Stimulated activated naive B cell treated with anti-CD40 and anti-IgM and Interleukin-4, amounts not matched to agents 10 μg/mL and 1 μg/mL and 100 μg/mL, for 72 hours (primary cell): ENCODE measurements around the gene CDK13.
"Not testable (repeated sequence)": the region's sequence is repeated elsewhere in the genome, so short reads cannot be mapped to it uniquely, and the experiment has no call there.

Experiments
- ATAC-seq, 2 donors: fragments of 150-1000 bp; cut with Tn5 transposase; replicated peaks; 2 replicates each; pipeline ENCODE4 v1.10.0; 2021; ENCODE audit warnings: moderate library complexity in 1 of 2
- DNase-seq: peaks from one replicate; pipeline ENCODE4 v3.0.0; 2021
- H3K27ac Mint-ChIP-seq: one replicate; pipeline ENCODE4 v1.8.0; 2022; ENCODE audit warnings: mild to moderate bottlenecking, mixed read lengths
- H3K27me3 Mint-ChIP-seq, 2 donors: one replicate each; pipeline ENCODE4 v1.8.0; 2022; ENCODE audit warnings: mixed read lengths in 2 of 2
- H3K36me3 Mint-ChIP-seq, 2 donors: one replicate each; pipeline ENCODE4 v1.8.0; 2022; ENCODE audit warnings: mixed read lengths in 2 of 2, mild to moderate bottlenecking in 1 of 2
- H3K4me1 Mint-ChIP-seq, 2 donors: one replicate each; pipeline ENCODE4 v1.8.0; 2022; ENCODE audit warnings: mixed read lengths in 2 of 2, mild to moderate bottlenecking in 1 of 2
- H3K4me3 Mint-ChIP-seq, 2 donors: one replicate each; pipeline ENCODE4 v1.8.0; 2022; ENCODE audit warnings: mild to moderate bottlenecking in 2 of 2, mixed read lengths in 2 of 2, moderate library complexity in 1 of 2
- H3K9me3 Mint-ChIP-seq, 2 donors: one replicate each; pipeline ENCODE4 v1.8.0; 2022; ENCODE audit warnings: mixed read lengths in 2 of 2, mild to moderate bottlenecking in 1 of 2

CDK13 gene

GRCh38 chr7:39949971-39950472 lies at the start of gene CDK13:
TSS of gene CDK13 (plus strand) at chr7:39950256. CDS start at chr7:39950642, 386 bp downstream.
- peak; percentile 91 for DNase-seq
- H3K4me3 Mint-ChIP-seq = peak within 1 kb of the TSS; percentile 98 to 100
- peak within 1 kb of the TSS; percentile 100 for H3K27ac Mint-ChIP-seq
- peaks cover 11 to 18% of the 10 kb centered on the region in 2 donors for H3K36me3 Mint-ChIP-seq
- ATAC-seq = peak; percentile 56 to 63
- H3K4me1 Mint-ChIP-seq = peaks cover 16 to 31% of the 10 kb centered on the region in 2 donors
- H3K9me3 Mint-ChIP-seq = no peaks in the 10 kb centered on the region
- no peaks in the 10 kb centered on the region for H3K27me3 Mint-ChIP-seq

GRCh38 chr7:39904077-39904486 lies 46.0 kb upstream of the CDK13 start:
- Mint-ChIP-seq H3K27me3 (no peaks in the 10 kb centered on the region), H3K4me1 (no peaks in the 10 kb centered on the region), H3K27ac (no peak overlapping the region), H3K36me3 (peaks cover 2 to 8% of the 10 kb centered on the region in 2 donors), H3K4me3 (no peak overlapping the region), H3K9me3 (peaks cover 5 to 9% of the 10 kb centered on the region in 2 donors)
- DNase-seq = no peak
- no peak for ATAC-seq

DNA sequence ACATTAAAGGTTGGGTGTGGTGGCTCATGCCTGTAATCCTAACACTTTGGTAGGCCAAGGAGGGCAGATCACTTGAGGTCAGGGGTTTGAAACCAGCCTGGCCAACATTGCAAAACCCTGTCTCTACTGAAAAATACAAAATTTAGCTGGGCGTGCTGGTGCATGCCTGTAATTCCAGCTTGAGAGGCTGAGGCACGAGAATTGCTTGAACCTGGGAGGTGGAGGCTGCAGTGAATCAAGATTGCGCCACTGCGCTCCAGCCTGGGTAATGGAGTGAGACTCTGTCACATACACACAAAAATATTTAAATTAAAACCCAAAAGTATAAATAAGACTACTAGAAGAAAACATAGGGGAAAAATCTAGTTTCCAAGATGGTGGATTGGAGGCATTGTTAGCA lies 41.9 kb upstream of the CDK13 start:
- ATAC-seq = no peak
- H3K4me3 Mint-ChIP-seq = no peak overlapping the region
- H3K36me3 Mint-ChIP-seq = peaks cover 2 to 19% of the 10 kb centered on the region in 2 donors
- no peak overlapping the region for H3K27ac Mint-ChIP-seq
- H3K4me1 Mint-ChIP-seq = peaks cover 0 to 2% of the 10 kb centered on the region in 2 donors
- no peaks in the 10 kb centered on the region for H3K27me3 Mint-ChIP-seq
- DNase-seq = no peak
- peaks cover 6 to 18% of the 10 kb centered on the region in 2 donors for H3K9me3 Mint-ChIP-seq

GRCh38 chr7:39908973-39909372 lies 41.1 kb upstream of the CDK13 start:
- no peak overlapping the region for H3K27ac Mint-ChIP-seq
- no peak overlapping the region for H3K4me3 Mint-ChIP-seq
- peaks cover 0 to 2% of the 10 kb centered on the region in 2 donors for H3K4me1 Mint-ChIP-seq
- H3K27me3 Mint-ChIP-seq = no peaks in the 10 kb centered on the region
- peaks cover 6 to 18% of the 10 kb centered on the region in 2 donors for H3K9me3 Mint-ChIP-seq
- H3K36me3 Mint-ChIP-seq = peaks cover 2 to 19% of the 10 kb centered on the region in 2 donors
- no peak for ATAC-seq
- no peak for DNase-seq

DNA sequence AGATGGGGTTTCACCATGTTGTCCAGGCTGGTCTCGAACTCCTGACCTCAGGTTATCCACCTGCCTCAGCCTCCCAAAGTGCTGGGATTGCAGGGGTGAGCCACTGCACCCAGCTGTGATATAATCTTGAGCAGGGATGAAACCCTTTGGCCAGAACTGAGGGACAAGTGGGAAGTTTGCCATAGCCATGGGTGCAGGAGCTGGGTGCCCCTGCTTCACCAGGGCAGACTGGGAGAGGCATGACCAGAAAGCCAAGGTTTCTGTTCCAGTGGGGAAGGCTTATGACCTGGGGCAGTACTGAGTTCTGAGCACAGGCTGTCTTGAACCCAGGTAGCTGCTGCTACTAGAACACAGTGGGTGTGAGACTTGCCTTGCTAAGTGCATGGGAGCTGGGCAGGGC lies 40.5 kb upstream of the CDK13 start:
- DNase-seq (no peak), ATAC-seq (no peak)

GRCh38 chr7:39910108-39910869 lies 39.8 kb upstream of the CDK13 start:
- Mint-ChIP-seq H3K4me1 (peaks cover 5 to 6% of the 10 kb centered on the region in 2 donors), H3K36me3 (peaks cover 2 to 19% of the 10 kb centered on the region in 2 donors), H3K9me3 (peaks cover 8 to 18% of the 10 kb centered on the region in 2 donors), H3K4me3 (no peak overlapping the region), H3K27ac (no peak overlapping the region), H3K27me3 (no peaks in the 10 kb centered on the region)
- ATAC-seq (no peak), DNase-seq (no peak)

More for the DNA sequence above, 40.5 kb upstream of the CDK13 start:
- Mint-ChIP-seq H3K4me3 (no peak overlapping the region), H3K27ac (no peak overlapping the region), H3K27me3 (no peaks in the 10 kb centered on the region), H3K9me3 (peaks cover 6 to 18% of the 10 kb centered on the region in 2 donors), H3K4me1 (peaks cover 0 to 2% of the 10 kb centered on the region in 2 donors), H3K36me3 (peaks cover 2 to 19% of the 10 kb centered on the region in 2 donors)

DNA sequence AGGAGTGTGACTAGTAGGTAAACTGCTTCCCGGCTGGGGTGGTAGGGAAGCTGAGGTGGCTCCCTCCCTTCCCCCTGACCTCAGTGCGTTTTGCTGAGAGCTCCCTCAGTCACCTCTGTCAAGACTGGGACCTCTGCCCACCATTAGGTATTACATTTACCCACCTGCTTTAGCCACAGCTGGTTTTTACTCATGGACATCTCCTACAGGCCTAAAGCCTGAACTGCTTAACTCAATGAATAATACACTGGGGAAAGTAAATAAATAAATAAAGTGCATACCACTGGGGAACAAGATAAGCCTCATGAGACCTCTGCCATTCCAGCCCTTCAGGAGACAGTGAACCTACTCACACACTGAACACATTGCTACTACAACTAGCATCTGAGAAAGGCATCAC lies 38.9 kb upstream of the CDK13 start:
- peaks cover 8 to 12% of the 10 kb centered on the region in 2 donors for H3K4me1 Mint-ChIP-seq
- H3K4me3 Mint-ChIP-seq = no peak overlapping the region
- no peaks in the 10 kb centered on the region for H3K27me3 Mint-ChIP-seq
- no peak overlapping the region for H3K27ac Mint-ChIP-seq
- ATAC-seq (no peak), DNase-seq (no peak)
- peaks cover 2 to 19% of the 10 kb centered on the region in 2 donors for H3K36me3 Mint-ChIP-seq
- peaks cover 8 to 18% of the 10 kb centered on the region in 2 donors for H3K9me3 Mint-ChIP-seq

GRCh38 chr7:39915847-39916246 lies 34.2 kb upstream of the CDK13 start:
- Mint-ChIP-seq H3K4me3 (peak overlapping the region in 1 of 2 donors; percentile 14), H3K4me1 (peaks cover 6 to 12% of the 10 kb centered on the region in 2 donors), H3K36me3 (peaks cover 0 to 11% of the 10 kb centered on the region in 2 donors), H3K27me3 (peaks cover 4 to 19% of the 10 kb centered on the region in 2 donors)
- H3K9me3 Mint-ChIP-seq, DNase-seq, H3K27ac Mint-ChIP-seq, ATAC-seq: not testable (repeated sequence)

DNA sequence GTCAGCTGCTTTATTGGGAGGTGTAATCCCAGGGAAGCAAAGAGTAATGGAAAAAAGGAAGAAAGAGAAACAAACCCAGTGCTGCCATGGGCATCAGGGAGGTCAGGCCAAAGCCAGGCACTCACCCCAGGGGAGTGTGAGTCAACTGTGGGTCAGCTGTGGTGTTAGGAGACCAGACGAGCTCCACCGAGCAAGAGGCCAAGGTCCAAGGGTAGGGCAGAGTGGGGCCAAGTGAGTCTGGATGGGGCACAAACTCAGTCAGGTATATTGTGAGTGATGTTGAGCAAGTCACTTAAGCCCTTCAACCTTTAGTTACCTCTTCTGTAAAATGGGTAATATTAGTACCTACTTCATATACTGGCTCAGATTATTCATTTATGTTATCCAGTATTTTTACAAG lies 30.4 kb upstream of the CDK13 start:
- Mint-ChIP-seq H3K27ac (no peak overlapping the region), H3K27me3 (peaks cover 8 to 27% of the 10 kb centered on the region in 2 donors), H3K9me3 (peaks cover 0 to 2% of the 10 kb centered on the region in 2 donors), H3K36me3 (no peaks in the 10 kb centered on the region), H3K4me1 (peaks cover 6 to 12% of the 10 kb centered on the region in 2 donors), H3K4me3 (no peak overlapping the region)
- DNase-seq (no peak), ATAC-seq (no peak)

- H3K36me3 Mint-ChIP-seq = no peaks in the 10 kb centered on the region
- no peak for DNase-seq
- H3K4me3 Mint-ChIP-seq = no peak overlapping the region
- H3K27ac Mint-ChIP-seq = no peak overlapping the region
- peaks cover 8 to 27% of the 10 kb centered on the region in 2 donors for H3K27me3 Mint-ChIP-seq
- H3K9me3 Mint-ChIP-seq = no peaks in the 10 kb centered on the region
- ATAC-seq = no peak
- no peaks in the 10 kb centered on the region for H3K4me1 Mint-ChIP-seq
Observed at GRCh38 chr7:39921506-39922175, 28.4 kb upstream of the CDK13 start.

DNA sequence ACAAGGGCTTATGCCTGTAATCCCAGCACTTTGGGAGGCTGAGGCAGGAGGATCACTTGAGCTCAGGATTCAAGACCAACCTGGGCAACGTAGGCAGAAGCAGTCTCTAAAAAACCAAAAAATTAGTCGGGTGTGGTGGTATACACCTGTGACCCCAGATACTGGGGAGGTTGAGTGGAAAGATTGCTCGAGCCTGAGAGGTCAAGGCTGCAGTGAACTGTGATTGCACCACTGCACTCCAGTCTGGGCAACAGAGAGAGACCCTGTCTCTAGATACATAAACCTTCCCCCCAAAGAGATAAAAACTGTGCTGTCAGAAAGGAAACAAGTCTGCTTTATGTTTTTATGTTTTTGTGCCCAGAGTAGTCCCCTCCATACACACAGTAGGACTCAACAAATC lies 27.5 kb upstream of the CDK13 start:
- Mint-ChIP-seq H3K9me3 (no peaks in the 10 kb centered on the region), H3K4me1 (no peaks in the 10 kb centered on the region), H3K27me3 (peaks cover 8 to 24% of the 10 kb centered on the region in 2 donors), H3K27ac (no peak overlapping the region), H3K36me3 (no peaks in the 10 kb centered on the region), H3K4me3 (no peak overlapping the region)
- DNase-seq = no peak
- ATAC-seq = no peak

- Mint-ChIP-seq H3K36me3 (no peaks in the 10 kb centered on the region), H3K4me1 (no peaks in the 10 kb centered on the region), H3K4me3 (no peak overlapping the region), H3K9me3 (no peaks in the 10 kb centered on the region), H3K27ac (no peak overlapping the region), H3K27me3 (peaks cover 8 to 19% of the 10 kb centered on the region in 2 donors)
- no peak for DNase-seq
- no peak for ATAC-seq
Observed at GRCh38 chr7:39923091-39923490, 27.0 kb upstream of the CDK13 start.

GRCh38 chr7:39924122-39924521 lies 25.9 kb upstream of the CDK13 start:
- Mint-ChIP-seq H3K27me3 (peaks cover 8 to 19% of the 10 kb centered on the region in 2 donors), H3K36me3 (no peaks in the 10 kb centered on the region), H3K4me3 (no peak overlapping the region), H3K4me1 (no peaks in the 10 kb centered on the region), H3K27ac (no peak overlapping the region), H3K9me3 (no peaks in the 10 kb centered on the region)
- DNase-seq (no peak), ATAC-seq (no peak)

GRCh38 chr7:39926111-39926510 lies 23.9 kb upstream of the CDK13 start:
- no peaks in the 10 kb centered on the region for H3K36me3 Mint-ChIP-seq
- no peaks in the 10 kb centered on the region for H3K9me3 Mint-ChIP-seq
- ATAC-seq = no peak

More at GRCh38 chr7:39926111-39926510, 23.9 kb upstream of the CDK13 start:
- DNase-seq = no peak
- H3K27me3 Mint-ChIP-seq = peaks cover 4 to 8% of the 10 kb centered on the region in 2 donors
- no peak overlapping the region for H3K4me3 Mint-ChIP-seq
- no peak overlapping the region for H3K27ac Mint-ChIP-seq
- H3K4me1 Mint-ChIP-seq = no peaks in the 10 kb centered on the region
